GM18873 (cell line): ENCODE results near the gene PACS1.
A peak's percentile ranks its signal among the peaks of the same experiment; 100 is the strongest.
"Not testable (repeated sequence)": the region's sequence is repeated elsewhere in the genome, so short reads cannot be mapped to it uniquely, and the experiment has no call there.

ENCODE experiments used
- ATAC-seq: cut with Tn5 transposase; IDR thresholded peaks from one replicate; pipeline ENCODE4 v1.9.1; 2021; ENCODE audit warnings: mild to moderate bottlenecking, moderate library complexity, moderate number of reproducible peaks; ENCODE audit not compliant: unreplicated experiment, low FRiP score

Gene PACS1

DNA sequence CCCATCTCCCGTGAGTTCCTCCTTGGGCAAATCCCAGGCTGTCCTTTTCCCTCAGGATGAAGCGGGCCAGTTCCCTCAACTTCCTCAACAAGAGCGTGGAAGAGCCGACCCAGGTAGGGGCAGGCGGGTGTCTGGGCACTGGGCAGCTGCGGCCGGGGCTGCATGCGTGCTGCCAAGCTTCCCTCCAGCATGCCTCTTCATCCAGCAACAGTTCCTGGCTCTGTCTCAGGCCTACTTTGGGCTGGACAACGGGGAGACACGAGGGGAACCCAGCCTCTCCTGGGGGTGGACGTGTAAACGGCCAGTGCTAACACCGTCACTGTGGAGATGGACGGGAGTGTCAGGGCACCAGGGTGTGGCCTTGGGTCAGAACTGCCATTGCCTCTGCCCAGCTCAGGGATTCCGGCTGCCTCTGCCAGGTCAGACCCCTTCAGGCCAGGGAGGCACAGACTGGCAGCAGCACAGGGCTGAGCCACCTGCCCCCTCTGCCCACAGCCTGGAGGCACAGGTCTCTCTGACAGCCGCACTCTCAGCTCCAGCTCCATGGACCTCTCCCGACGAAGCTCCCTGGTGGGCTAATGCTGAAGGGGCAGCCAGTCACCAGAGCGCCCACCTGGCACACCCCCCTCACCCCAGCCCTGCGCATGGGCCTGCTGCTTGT, 196.4 kb downstream of the PACS1 start:
- no peak for ATAC-seq

DNA sequence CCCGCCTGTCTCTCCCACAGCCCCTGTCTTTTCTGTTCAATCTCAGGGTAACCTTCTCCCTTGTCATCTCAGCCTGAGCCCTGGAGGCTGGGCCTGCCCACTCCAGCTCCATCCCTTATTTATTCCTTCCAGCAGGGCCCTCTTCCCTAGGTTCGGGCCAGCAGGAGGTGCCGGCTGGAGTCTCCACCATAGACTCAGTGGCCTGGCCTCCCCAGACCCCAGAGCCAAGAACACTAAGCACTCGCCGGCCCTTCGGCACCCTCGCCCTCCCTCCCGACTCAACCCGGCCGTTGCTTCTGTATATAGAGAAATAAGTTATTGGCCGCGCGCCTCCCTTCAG, 196.9 kb downstream of the PACS1 start:
- ATAC-seq, result no peak

DNA sequence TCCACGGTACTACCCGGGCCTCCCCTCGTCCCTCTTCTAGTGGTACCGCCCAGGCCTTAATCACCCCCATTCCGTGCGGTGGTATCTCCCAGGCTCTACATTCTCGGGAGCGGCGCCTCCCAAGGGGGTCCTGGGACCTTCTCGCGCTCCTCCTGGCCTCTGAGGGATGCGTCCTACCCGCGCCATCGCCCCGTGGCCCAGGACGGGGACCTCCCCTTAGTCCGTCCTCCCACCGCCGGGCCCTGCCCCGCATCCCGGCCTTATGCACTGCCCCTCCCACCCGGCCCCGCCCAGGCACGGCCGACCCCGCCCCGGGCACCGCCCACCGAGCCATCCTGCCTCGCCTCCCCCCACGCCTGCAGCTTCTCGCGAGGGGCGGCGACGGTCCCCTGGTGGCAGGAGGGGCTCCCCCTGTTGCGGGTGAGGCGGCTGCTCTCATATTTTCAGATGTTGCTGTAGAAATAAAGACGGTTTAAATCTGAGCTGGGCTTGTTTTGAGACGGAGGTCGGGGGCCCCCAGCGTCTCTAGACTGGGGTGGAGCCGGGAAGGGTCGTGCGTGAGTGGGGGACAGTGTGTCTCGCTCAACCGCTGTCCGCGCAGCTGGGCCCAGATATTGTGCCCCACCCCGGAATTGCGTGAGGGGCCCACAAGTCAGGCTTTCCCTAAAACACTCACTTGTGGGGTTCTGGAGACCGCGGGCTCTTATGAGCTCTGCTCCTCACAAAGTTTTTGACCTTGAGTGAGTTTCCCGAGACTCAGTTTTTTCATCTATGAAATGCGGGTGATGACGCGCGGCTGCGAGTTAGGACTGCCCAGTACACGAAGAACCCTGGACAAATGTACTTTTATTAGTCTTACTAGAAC, 197.5 kb downstream of the PACS1 start:
- ATAC-seq, result peak; percentile 30

DNA sequence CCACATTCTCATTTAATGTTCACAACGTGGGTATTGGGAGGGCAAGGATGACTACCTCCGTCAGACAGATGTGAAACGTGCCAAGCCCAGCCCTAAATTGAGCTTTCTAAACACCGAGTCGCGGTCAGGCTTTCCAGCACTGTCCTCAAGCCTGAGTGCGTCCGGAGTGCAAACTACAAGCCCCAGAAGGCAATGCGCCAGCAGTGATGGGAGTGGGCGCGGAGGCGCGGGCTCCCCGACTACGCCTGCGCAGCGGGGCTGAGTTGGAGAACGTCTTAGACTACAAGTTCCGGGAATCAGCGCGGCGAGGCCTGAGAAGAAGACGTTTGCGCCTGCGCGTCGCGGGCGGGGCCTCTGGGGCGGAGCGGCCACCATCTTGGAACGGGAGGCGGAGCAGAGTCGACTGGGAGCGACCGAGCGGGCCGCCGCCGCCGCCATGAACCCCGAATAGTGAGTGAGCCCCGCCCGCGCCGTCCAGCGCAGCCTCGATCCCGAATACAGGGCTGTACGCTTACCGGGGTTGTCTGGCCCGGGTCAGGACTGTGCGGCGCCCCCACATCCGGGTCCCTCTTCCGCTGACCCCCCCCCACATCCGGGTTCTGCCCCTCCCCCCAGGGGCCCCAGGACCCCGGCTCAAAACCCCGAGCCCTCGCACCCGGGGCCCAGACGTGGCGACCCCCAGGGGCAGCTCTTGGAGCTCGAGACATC, 198.3 kb downstream of the PACS1 start, which contains the start of gene RAB1B:
RAB1B (plus strand) TSS at position 396 of the 708 bp plus-strand sequence; CDS start at position 437, 41 bp downstream.
- ATAC-seq, result peak; percentile 78

DNA sequence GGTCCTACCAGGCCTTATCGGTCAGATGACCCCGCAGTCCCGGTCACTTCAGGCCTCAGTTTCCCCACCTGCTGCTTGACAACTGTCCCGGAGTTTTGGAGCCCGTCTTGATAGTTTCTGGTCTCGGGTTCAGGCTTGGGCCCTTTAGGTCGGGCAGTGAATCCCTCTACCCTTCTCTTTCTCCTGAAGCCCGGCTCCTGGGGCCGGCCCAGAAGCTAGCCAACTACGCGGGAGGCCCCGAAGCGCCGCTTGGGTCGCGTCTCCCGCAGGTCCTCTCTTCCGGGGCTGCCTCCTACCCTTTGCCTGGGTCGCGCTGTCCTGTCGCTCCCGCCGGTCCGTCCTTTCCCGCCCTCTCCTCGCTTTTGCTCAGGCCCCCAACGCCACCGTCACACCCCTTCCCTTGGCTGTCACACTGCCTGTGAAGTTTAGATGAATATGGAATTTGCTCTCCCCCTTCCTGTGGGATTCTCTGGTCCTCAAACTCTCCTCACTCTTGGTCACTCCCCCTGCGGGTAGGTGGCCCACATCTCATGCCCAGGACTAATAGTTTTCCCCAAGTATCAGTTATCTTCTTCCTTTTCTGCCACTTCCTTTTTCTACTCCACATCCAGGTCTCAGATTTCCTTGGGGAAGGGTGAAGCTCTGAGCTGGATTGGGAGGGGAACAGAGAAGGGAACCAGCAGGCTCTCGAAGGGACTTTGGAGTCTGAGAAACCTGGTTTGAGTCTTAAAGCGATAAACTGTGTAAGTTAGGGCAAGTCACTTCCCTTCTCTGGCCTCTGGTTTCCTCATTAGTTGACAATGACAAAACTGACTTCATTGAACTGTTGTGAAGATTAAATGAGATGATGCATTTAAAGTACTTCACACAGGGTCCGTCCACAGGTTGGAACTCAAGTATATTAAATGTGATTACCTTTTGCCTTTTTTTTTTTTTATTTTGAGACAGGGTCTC, 199.2 kb downstream of the PACS1 start:
- no peak for ATAC-seq

DNA sequence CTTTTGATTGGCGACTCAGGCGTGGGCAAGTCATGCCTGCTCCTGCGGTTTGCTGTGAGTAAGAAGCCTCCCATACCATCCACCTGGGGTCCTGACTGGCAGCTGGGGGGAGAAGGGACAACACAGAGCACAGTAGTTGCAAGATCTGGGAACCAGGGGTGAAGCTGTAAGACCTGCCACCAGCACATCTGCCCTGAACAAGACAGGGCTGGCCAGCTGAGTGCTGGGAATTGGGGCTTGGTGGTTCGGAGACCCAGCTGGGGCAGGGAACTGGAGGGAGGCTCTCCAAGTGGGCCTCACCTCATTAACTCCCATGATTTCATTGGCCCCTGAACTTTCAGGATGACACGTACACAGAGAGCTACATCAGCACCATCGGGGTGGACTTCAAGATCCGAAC, 201.7 kb downstream of the PACS1 start:
- no peak for ATAC-seq

DNA sequence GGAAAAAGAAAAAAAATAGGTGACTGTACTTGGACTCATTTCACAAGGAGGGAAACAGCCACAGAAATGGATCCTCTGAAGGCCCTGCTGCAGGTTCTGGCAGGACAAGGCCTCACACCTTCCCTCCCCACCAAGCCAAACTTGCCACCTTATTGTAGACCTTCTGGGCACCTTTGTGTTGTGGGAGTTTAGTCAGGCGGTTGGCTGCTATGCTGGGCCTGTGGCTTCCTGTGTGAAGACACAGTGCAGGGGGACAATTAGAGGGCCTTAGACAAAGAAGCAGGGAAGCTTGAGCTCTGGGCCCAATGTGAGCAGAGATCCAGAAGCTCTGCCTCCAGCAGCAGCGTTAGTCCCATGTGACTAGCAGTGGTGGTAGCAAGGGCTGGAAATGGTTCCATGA, 202.5 kb downstream of the PACS1 start:
- no peak for ATAC-seq

DNA sequence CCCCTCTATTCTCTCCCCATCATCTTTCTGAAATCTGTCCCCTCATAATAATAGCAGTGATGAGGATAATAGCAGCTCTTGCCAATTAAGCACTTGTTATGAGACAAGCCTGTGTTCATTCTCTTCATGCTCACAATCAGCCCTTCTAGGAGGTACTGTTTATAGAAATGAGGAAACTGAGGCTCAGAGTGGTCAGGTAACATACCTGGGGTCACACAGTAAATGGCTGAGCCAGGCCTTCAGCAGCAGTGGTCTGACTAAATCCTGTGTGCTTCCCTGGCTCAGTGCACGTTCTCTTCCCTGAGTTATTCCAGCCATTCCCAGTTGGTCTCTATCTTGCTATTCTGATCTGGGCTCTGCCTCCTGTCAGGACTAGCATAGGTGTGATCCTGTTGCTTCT, 204.1 kb downstream of the PACS1 start:
- no peak for ATAC-seq

DNA sequence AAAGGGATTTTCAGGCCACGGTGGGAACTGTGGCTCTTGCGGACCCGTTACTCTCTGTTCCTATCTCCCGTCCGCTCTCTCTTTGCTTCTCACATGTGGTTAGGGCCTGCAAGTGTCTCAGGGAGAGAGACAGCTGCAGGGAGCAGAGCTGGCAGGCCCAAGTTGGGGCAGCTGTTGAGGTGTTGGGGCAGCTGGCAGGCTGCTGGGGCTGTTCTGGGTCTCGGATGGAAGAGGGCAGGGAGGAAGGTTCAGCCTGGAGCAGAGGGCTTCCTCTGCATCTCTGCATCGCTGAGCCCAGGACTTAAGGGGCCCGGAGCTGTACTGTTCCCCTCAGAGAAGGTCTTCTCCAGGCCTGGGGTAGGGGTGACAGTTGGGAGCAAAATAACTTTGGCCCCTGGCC, 205.3 kb downstream of the PACS1 start:
- no peak for ATAC-seq

DNA sequence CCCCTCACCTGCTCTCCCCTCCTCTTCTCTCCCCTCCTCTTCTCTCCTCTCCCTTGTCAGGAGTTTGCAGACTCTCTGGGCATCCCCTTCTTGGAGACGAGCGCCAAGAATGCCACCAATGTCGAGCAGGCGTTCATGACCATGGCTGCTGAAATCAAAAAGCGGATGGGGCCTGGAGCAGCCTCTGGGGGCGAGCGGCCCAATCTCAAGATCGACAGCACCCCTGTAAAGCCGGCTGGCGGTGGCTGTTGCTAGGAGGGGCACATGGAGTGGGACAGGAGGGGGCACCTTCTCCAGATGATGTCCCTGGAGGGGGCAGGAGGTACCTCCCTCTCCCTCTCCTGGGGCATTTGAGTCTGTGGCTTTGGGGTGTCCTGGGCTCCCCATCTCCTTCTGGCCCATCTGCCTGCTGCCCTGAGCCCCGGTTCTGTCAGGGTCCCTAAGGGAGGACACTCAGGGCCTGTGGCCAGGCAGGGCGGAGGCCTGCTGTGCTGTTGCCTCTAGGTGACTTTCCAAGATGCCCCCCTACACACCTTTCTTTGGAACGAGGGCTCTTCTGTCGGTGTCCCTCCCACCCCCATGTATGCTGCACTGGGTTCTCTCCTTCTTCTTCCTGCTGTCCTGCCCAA, 206.0 kb downstream of the PACS1 start:
- no peak for ATAC-seq

DNA sequence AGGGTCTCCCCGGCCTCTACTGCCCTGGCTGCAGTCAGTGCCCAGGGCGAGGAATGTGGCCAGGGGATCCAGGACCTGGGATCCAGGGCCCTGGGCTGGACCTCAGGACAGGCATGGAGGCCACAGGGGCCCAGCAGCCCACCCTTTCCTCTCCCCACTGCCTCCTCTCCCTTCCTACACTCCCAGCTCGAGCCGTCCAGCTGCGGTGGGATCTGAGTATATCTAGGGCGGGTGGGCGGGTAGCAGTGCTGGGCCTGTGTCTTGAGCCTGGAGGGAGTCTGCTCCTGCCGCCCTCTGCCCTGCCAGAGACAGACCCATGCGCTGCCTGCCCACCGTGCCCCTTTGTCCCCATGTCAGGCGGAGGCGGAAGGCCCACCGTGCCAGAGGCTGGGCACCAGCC, 206.5 kb downstream of the PACS1 start:
- not testable (repeated sequence) for ATAC-seq

DNA sequence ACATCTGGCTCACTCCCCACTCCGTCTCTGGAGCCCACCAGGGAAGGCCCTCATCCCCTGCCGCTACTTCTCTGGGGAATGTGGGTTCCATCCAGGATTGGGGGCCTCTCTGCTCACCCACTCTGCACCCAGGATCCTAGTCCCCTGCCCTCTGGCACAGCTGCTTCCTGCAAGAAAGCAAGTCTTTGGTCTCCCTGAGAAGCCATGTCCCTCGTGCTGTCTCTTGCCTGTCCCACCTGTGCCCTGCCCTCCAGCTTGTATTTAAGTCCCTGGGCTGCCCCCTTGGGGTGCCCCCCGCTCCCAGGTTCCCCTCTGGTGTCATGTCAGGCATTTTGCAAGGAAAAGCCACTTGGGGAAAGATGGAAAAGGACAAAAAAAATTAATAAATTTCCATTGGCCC, 207.0 kb downstream of the PACS1 start:
- ATAC-seq, result not testable (repeated sequence)

DNA sequence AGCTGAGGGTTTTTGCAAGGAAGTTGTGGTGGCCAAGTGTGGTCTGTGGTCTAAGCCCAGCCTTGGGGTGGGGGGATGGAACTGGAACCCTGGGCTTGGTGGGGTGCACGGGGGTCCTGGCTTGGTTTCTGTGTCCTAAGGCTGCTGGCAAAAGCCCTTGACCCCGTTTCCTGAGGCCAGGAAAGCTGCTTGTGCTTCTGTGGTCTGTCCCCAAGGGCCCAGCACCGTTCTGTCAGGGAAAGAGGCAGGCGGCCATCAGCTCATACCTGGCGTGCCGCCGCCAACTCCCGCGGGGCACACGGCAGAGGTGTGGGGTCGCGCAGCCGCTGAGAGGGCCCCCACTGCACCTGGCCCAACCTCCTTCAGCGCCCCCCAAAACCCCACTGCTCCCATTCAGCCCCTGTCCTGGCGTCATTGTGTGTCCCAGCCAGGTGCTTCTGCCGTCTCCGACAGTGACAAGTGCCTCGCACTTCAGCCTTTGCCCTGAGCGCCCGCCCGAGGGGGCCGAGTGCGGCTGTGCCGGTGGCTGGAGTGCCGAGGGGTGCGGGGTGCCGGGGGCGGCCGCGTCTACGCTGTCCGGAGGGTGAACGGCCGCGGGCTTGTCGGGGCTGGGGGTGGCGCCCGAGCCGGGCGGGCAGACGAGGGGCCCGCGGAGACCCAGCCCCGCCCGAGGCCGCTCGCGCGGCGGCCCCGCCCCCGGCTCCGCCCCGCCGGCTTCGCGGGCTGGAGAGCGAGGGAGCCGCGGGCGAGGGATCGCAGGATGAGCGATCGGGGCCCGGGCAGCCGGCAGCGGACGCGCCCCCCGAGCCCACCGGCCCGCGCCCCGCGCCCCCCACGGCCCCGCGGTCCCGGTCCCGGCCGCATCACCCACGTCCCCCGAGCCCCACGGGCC, 207.6 kb downstream of the PACS1 start, which contains the start of gene CNIH2:
CNIH2 (plus strand) TSS at position 705 of the 892 bp plus-strand sequence. CDS start 282 bp downstream, outside the sequence.
- no peak for ATAC-seq

DNA sequence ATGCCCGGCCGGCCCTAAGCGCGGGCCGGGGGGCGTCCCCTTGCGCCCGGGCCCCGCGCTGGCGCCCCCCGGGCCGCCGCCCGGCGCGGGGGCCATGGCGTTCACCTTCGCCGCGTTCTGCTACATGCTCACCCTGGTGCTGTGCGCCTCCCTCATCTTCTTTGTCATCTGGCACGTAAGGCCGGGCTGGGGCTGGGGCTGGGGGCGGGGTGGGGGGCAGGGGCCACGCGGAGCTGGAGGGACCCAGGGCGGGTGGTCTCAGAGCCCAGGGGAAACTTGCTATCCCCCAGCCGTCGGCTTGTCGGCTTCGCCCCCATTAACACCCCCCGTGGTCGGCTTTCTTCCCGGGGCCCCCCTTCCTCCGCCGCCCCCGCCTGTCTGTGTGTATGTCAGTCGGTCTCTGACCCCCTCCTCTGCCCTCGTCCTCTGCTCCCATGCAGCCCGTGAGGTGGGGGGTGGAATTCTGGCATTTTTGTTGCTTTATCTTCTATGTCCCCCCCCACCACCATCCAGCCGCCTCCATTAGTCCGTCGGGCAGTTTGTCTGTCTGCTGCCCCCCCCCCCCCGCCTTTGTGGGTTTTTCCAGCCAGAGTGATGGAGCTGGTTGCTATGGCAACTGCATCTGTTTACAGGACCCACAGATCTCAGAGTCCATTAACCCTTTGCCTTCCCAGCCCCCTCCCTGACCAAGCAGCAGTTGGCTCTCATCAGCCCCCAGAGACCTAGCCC, 208.5 kb downstream of the PACS1 start:
- ATAC-seq, result no peak

DNA sequence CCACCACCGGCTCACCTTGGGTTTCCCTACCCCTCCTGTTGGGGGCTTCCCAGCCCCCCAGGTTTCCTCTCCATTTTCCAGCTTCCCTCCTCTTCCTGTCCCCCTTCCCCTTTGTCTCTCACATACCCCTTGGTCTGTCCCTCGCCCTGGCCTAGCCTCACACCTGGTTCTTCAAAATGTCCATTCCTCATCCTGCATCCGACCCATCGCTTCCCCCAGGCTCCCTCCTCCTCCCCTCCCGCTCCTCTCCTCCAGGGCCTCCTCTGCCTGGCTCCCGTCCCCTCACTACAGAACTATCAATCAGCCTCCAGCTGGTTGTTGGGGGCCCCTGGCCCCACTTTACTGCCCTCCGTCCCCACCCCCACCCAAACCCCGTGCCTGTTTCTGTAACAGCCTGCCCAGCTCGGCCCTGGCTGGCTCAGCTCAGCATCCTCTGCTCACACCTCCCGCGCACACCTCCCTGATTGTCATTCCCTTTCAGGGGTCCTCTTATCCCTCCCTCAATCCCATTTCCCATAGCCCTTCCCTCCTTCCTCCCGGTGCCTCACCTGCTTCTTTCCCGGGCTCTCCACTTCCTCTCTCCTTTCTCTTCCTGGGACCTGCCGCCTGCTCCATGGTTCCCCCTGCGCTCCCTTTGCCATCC, 209.1 kb downstream of the PACS1 start:
- ATAC-seq, result no peak

DNA sequence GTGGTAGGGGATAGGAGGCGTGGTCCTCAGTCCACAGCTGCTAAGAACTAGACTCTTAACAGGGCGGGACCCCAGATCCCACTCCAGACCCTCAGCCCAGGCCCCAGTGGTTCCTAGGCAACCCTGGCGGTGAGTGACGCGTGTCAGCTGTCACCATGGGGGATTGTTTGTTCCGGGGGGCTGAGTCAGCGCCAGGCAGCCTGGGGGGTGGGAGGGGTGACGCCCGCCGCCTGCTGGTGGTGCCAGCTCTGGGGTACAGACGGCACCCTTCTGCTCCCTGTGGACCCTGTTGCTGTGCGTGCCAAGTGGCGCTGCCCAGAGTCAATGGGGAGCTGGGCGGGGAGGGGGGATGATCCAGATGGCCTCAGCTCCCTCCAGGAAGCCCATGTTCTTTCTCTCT, 210.4 kb downstream of the PACS1 start:
- ATAC-seq, result no peak

DNA sequence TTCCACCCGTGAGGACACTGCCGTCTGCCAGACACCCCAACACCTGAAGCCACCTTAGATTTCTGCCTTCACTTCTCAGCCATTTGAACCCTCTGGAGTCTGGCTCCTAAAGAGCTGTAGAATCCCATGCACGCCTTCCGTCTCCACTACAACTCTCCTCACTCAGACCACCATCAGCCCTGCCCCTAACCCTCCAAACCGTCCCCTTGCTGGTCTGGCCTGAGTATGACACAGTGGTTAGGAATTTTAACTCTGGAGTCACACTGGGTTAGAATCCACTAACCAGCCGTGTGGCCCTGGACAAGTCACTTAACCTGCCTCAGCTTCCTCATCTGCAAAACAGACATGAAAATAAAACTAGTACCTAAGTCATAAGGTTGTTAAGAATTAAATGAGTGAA, 210.9 kb downstream of the PACS1 start:
- ATAC-seq, result no peak
